ENCODE measurements around the gene WDR31.
"Not testable (repeated sequence)": the region's sequence is repeated elsewhere in the genome, so short reads cannot be mapped to it uniquely, and the experiment has no call there.

WDR31 gene

DNA sequence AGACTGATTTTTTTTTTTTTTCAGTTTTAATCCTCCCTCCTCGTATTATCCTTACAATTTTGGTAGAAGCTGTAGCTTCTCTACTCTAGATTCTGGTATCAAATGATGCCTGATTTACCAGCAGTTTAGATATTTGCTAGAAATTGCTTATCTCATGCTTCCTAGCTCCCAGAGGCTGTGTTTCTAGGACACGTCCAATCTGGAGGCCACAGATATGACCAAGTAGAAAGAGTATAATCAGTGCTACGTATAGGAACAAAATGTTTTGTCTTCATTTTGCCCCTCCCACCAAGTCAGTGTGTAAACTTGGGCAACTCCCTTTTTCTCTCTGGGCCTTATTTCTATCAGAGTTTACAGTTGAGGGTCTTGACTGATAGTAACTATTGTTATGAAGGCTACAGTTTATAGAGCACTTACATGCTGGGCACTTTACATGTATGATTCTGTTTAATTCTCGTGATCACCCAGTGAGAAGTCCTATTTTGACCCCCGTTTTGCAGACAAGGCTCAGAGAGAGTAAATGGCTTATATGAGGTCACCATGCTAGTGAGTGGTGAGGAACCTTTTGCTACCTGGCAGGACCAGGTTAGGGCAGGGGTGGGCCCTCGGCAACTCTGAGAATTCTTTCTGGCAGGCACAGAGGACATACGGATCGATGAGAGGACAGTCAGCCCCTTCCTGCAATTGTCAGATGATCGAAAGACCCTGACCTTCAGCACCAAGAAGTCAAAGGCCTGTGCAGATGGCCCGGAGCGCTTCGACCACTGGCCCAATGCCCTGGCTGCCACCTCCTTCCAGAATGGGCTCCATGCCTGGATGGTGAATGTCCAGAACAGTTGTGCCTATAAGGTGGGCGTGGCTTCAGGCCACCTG lies 29.1 kb upstream of the WDR31 start:
- in situ Hi-C loops (cut with MboI; ENCODE audit: low sequenced_read_pairs) = no loop called here

DNA sequence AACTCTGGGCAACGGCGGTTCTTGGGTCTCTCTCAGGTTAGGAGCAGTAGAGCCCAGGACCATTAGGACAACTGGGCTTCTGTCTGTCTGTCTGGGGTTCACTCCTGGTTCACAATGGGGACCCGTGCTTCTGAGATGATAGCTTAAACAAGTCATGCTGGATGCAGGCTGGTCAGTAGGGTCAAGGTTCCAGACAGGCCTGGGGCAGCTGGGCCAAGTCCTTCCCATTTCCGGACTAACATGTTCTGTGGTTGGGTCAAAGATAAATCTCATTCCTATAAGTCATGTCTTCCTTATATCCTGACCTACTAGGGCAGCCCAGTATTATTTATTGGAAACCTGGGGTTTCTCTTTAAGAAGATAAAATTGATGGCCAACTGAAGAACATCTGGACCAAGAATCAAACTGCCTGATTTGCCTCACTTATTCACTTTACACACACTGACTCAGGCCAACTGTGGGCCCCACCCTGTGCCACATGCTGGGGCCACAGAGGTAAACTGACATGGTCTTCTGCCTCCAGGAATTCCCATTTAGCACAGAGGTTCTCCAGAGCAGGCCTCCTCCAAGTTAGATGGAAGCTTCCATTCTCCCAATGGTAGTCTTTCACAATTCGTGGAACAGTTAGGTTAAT lies 28.4 kb upstream of the WDR31 start:
- in situ Hi-C loops (cut with MboI; ENCODE audit: low sequenced_read_pairs) = no loop called here

DNA sequence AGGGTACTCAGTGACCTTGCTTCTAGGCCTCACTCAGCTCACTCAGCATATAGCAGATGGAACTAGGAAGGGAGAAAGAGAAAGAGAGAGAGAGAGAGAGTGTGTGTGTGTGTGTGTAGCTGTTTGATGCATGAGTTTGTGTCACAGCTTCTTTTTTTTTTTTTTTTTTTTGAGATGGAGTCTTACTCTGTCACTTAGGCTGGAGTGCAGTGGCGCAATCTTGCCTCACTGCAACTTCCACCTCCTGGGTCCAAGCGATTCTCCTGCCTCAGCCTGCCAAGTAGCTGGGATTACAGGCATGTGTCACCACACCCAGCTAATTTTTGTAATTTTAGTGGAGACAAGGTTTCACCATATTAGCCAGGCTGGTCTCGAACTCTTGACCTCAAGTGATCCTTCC lies 25.6 kb upstream of the WDR31 start:
- in situ Hi-C loops (cut with MboI; ENCODE audit: low sequenced_read_pairs) = not testable (repeated sequence)

DNA sequence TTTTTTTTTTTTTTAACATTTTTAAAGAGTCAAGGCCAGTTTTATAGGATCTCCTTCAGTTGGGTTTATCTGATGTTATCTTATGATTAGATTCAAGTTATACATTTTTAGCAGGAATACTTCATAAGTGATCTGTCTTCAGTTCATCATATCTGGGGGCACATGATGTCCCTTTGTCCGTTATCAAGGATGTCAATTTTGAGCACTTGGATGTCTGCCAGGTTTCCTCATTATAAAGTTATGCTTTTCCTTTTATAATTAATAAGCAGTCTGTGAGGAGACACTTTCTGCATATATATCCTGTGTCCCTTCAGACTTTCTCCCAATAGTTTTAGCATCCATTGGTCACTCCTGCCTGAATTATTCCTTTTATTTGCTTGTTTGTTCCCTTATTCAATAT lies 24.9 kb upstream of the WDR31 start:
- in situ Hi-C loops (cut with MboI; ENCODE audit: low sequenced_read_pairs) = no loop called here

DNA sequence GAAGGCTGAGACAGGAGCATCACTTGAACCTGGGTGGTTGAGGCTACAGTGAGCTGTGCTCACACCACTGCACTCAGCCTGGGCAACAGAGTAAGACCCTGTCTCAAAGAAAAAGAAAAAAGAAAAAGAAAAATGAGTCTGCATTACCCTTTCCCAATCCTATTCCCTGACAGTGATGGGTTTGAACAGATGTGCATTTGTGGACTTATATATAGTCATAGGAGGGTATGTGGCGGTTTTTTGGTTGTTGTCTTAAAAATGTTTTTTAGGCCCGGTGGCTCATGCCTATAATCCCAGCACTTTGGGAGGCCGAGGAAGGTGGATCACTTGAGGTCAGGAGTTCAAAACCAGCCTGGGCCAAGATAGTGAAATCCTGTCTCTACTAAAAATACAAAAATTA lies 23.3 kb upstream of the WDR31 start:
- in situ Hi-C loops (cut with MboI; ENCODE audit: low sequenced_read_pairs) = no loop called here

DNA sequence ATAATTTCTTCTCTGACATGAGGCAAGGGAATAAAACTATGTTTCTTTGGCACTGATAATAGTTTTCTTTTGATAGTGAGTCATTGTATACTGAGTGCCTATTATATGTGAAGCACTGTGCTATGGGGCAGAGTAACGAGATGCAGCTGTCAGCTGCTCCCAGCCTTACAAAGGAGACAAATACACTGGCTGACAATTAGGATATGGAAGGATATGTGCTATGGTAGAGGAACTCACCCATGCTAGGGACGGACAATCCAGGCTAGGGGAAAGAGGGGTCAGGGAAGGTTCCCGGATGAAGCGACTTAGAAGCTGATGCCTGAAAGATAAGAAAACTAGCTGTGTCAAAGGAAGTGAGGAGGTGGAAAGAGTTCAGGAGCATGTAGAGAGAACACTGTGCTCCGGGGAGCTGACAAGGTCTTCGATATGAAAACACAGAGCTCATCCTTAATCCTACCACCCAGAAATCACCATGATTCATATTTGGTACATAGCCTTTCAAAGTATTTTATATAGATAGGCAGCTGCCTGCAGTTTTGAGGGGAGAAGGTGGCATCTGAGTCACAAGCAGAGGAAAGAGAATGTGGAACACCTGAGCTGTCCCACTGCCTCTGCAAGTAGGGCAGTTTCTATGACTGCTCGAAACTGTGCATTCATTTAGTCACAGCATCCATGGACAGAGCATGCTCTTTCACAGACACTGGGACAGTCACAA lies 21.4 kb upstream of the WDR31 start:
- in situ Hi-C loops (cut with MboI; ENCODE audit: low sequenced_read_pairs) = no loop called here

DNA sequence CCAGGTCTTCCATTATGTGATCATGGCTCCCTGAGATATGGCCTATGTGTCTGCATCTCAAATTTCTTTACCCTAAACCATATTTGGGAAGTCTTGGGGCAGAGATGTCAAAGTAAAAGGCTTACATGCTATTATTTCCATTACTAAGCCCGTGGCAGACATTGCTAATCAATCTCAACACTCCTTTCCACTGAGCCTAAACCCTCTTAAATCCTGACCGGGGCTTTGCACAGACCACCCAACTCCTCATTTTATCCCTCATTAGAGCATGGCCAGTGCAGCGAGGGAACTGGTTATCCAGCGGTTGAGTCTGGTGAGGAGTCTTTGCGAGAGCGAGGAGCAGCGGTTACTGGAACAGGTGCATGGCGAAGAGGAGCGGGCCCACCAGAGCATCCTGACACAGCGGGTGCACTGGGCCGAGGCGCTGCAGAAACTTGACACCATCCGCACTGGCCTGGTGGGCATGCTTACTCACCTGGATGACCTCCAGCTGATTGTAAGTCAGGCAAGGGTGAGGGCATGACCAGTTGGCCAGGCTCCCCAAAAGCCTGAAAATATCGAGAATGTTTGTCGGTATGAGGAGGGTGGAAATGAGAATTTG lies 20.3 kb upstream of the WDR31 start:
- in situ Hi-C loops (cut with MboI; ENCODE audit: low sequenced_read_pairs) = no loop called here

DNA sequence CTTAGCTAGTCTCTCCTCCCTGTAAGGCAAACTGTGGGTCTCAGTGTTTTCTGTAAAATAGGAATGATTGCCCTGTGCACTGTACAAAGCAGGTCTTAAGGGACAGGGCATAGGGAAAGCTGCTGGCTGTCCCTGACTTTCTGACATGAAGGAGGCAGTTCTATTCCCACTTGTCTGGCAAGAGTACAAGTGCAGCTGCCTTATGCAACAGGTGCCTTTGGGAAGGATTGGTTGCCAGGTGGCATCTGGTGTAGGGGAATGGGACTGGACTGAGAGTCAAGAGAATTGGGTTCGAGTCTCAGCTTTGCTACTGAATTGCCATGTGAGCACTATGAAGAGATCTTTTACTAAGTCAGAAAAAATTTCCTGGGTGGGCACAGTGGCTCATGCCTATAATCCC lies 19.3 kb upstream of the WDR31 start:
- in situ Hi-C loops (cut with MboI; ENCODE audit: low sequenced_read_pairs) = no loop called here

DNA sequence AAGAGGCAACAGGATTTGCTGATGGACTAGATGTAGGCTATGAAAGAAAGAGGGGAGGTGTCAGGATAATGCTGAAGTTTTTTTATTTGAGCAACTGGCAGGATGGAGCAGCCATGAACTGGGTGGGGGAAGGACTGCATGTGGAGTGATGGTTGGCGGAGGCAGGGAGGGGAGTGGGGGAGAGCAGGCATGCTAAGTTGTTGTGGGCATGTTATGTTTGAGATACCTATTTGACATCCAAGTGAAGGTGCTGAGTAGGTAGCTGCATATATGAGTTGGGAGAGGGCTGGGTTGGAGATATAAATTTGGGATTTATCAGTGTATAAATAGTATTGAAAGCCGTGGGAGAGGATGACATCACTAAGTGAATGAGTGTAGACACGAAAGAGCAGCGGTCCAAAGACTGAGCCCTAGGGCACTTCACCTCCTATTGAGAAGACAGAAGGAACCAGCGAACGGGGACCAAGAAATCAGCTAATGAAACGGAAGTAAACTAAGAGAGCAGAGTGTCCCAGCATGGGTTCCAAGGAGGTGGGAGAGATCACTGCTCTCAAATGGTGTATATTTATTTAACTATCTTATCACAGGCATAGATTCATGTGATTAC lies 16.7 kb upstream of the WDR31 start:
- in situ Hi-C loops (cut with MboI; ENCODE audit: low sequenced_read_pairs) = no loop called here

DNA sequence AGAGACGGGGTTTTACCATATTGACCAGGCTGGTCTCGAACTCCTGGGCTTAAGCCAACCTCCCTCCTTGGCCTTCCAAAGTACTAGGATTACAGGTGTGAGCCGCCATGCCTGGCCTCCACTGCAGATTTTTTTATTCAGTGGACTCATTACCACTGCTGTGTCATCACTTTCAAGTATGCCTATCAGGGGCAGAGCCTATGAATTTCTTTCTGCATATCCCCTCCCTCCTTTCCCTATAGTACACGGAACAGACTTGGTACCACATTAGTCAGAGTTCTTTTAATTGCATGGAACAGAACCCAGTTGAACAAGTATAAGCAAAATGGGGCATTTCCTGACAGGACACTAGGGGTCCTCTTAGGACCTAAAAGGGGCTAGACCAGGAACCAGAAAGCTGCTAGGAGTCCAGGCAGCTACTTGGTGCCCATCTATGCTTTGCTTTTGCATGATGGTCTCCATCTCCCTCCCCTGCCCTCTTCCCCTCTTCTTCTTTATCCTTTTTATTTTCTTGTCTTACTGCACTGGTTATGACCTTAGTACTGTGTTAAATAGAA lies 15.0 kb upstream of the WDR31 start:
- in situ Hi-C loops (cut with MboI; ENCODE audit: low sequenced_read_pairs) = no loop called here

DNA sequence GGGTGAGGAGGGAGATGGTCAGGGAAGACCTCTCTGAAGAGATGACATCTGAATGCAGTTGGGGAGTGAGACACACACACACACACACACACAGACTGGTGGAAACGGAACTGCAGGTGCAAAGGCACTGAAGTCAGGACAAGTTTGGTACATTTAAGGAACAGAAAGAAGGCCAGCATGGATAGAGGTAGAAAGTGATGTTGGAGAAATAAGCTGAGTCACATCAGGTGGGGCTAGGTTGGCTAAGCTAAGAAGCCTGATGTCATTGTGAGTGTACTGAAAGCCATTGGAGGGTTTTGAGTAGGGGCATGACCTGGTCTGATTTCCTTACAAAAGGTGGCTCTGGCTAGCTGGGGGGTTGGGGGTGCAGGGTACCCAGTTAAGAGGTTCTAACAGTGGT lies 12.3 kb upstream of the WDR31 start:
- in situ Hi-C loops (cut with MboI; ENCODE audit: low sequenced_read_pairs) = no loop called here

DNA sequence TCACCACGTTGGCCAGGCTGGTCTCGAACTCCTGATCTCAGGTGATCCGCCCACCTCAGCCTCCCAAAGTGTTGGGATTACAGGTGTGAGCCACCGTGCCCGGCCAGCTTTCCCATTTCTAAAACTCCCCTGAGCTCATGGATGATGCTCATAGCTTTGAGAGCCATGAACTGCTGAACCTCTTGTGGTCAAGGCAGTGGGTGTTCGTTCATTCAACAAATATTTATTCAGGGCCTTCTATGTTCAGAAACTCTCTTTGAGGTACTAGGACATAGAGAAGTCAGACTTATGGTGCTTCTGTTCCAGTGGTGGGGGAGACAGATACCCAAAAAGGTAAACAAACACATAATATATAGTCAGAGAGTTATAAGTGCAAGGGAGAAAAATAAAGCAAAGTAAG lies 11.9 kb upstream of the WDR31 start:
- in situ Hi-C loops (cut with MboI; ENCODE audit: low sequenced_read_pairs) = no loop called here

DNA sequence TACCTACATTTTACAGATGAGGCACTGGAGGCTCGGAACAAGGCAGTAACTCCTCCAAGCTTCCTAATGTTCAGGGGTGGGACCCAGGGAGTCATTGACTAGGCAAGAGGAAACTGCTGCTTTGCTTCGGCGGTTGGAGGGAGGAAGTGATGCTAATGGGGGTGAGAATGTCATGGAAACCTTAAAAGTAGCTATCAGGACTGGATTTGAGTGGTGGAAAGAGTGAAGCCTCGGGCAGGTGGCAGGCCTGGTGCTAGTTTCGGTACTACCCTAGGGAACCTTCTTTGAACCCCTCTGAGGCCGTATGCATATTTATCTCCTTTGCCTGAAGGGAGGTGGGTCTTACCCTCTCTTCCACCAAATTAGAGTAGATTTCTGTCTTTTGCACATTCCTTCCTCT lies 10.9 kb upstream of the WDR31 start:
- in situ Hi-C loops (cut with MboI; ENCODE audit: low sequenced_read_pairs) = no loop called here

DNA sequence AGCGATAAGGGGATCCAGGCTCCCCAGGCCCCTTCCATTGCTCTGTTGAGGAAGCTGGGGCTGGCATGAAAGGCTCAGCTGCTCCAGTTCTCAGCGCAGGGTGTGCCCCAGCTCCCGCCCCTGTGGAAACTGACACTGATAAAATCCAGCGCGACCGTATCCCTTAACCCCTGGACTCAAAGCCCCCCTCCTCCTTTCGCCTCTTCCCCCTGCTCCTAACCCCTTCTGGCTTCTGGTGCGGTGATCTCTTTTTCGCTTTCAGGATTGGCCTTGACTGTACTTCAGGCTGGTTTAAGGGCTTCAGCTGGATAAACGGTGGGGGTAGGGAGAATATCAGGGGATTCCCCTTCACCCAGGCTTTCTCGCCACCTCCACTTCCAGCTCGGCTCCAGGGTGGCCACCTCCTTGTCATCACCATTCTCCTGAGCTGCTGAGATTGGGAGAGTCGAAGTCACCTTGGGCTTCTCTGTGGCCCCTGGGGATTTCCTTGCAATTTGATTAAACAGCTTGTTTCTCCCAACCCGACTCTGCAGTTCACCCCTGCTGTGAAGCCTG lies 10.1 kb upstream of the WDR31 start:
- in situ Hi-C loops (cut with MboI; ENCODE audit: low sequenced_read_pairs) = no loop called here

DNA sequence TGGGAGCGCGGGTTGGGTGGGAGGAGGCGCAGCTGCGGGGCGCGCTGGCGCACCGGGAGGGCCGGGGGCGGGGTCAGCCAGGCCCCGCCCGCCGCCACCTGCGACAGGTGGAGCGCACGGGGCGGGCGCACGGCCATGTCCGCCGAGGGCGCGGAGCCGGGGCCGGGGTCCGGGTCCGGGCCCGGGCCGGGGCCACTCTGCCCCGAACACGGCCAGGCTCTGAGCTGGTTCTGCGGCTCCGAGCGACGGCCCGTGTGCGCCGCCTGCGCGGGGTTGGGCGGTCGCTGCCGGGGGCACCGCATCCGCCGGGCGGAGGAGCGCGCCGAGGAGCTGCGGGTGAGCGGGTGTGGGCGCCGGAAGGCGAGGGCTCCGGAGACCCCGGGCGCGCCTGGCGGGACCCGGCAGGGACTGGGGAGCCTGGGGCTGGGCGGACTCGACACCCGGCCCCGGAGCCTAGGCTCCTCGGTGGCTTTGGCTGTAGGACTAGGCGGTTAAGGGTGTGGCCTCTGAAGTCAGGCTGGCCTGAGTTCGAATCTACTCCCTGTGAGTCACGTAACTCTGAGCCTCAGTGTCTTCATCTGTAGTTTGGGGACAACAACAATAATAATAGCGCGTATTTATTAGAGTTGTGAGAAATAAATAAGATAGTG lies 9.5 kb upstream of the WDR31 start, which contains the start of gene BSPRY:
BSPRY (plus strand) TSS at position 97 of the 650 bp plus-strand sequence; CDS start at position 136, 39 bp downstream.
- in situ Hi-C loops (cut with MboI; ENCODE audit: low sequenced_read_pairs) = no loop called here

DNA sequence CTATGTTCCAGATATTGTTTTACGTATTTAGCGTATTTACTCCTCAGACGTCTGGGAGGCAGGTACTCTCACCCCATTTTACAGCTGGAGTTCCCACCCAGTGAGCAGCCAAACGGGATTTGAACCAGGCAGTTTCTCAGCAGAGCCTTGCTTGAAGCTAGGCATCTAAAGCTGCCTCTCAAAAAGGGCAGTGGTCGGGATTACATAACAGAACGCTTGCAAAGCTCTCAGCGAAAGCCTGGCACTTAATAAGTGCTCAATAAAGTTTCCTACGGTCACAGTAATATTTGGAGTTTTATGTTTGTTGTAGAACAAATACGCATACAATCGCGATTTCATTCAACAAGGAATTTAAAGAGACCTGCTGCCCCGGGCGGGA lies 9.0 kb upstream of the WDR31 start:
- in situ Hi-C loops (cut with MboI; ENCODE audit: low sequenced_read_pairs) = no loop called here

DNA sequence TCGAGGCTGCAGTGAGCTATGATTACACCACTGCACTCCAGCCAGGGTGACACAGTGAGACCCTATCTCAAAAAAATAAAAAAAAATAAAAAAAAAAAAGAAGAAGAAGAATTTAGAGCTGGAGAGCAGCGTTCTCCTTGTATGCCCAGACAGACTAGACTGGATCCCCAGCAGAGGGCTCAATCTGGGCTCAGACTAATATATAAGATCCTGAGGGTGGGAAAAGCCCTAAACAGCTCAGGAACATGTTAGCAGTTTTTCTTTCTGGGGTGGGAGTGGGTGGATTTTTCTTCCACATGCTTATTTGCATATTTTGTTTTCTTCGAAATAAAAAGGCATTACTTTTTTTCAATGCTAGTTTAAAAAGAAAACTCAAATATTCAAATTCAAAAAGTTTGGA lies 8.4 kb upstream of the WDR31 start:
- in situ Hi-C loops (cut with MboI; ENCODE audit: low sequenced_read_pairs) = no loop called here

DNA sequence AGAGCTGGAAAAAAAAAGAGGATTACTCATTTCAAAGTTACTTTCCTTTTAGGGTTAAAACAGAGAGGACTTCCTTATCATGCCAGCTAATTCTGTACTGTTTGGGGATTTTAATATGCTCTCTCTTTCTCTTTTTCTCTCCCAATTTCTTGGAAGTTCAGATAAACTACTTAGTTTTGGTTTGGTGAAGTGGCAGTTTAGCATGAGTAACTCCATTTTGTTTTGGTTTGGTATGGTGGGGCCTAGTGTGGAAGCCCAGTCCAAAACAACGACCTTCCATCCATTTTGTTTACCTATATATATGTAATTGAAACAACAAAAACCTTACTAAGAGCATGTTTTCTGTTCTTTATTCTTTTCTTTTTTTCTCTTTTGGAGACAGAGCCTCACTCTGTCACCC lies 5.6 kb upstream of the WDR31 start:
- in situ Hi-C loops (cut with MboI; ENCODE audit: low sequenced_read_pairs) = no loop called here

DNA sequence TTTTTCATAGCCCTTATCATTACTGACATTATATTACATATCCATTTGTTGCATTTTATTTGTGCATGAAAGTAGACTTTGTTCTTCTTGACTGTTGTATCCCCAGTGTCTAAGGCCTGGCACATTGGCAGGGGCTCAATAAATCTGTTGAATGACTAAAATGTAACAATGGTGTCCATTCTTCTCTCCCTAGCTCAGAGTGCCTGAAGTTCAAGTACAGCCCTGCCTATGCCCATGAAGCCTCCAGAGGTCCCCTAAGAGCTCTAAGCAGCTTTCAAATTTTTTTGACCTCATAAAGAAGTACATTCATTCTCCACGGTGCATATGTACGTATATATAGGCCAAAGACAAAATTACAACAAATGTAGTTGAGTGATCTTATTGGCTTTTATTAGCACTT lies 5.1 kb upstream of the WDR31 start:
- in situ Hi-C loops (cut with MboI; ENCODE audit: low sequenced_read_pairs) = no loop called here

DNA sequence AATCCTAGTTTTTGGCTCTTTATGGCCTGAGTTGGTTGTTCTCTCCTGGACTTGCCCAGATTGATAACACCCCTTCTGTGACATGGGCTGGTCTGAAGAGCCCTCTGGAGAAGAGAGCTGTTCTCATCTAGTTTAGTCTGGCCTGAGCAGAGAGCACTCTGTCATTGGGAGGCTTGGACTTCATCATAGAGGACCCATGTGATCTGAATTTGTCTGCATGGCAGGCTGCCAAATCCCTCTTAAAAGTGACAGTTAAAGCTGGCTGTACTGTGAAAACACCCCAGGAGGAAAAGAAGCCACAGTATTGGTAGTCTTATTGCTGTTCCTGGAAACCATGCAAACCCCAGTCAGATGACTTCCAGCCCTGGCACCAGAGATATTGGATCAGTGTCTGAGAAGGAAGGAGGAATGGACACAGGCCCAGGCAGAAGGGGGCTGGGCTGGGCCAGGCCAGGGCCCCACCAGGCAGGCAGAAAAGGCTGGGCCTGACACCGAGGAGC lies 3.7 kb upstream of the WDR31 start:
- in situ Hi-C loops (cut with MboI; ENCODE audit: low sequenced_read_pairs) = no loop called here
